H9 (cell line): Measurements from ENCODE around the gene IDUA. TPM values are rescaled to one million over a fixed set of nuclear protein-coding genes. Genes with fewer than 3 reads are reported as not detected.

ENCODE experiments used
- DNase-seq: peaks from one replicate; pipeline ENCODE4 v3.0.0-alpha.2; 2017
- H2AFZ ChIP-seq: one replicate; pipeline ENCODE4 v1.6.1; 2013; ENCODE audit warnings: mild to moderate bottlenecking, low read length, control low read depth, moderate library complexity
- H2AK5ac ChIP-seq: 2 replicates; pipeline ENCODE4 v1.6.1; 2013; ENCODE audit warnings: low read length, control low read depth, mixed read lengths; ENCODE audit not compliant: insufficient read length
- H2BK120ac ChIP-seq: one replicate; pipeline ENCODE4 v1.6.1; 2013; ENCODE audit warnings: low read depth, mild to moderate bottlenecking, low read length, control low read depth, inconsistent platforms; ENCODE audit not compliant: poor library complexity, severe bottlenecking
- H2BK12ac ChIP-seq: 2 replicates; pipeline ENCODE4 v1.6.1; 2013; ENCODE audit warnings: low read length, control low read depth, mixed read lengths, low read depth; ENCODE audit not compliant: insufficient read length
- H2BK15ac ChIP-seq: 2 replicates; pipeline ENCODE4 v1.6.1; 2013; ENCODE audit warnings: low read depth, low read length, control low read depth
- H2BK20ac ChIP-seq: one replicate; pipeline ENCODE4 v1.6.1; 2013; ENCODE audit warnings: low read depth, mild to moderate bottlenecking, low read length, control low read depth, inconsistent platforms; ENCODE audit not compliant: poor library complexity, severe bottlenecking
- H2BK5ac ChIP-seq: 2 replicates; pipeline ENCODE4 v1.6.1; 2013; ENCODE audit warnings: low read length, control low read depth, mixed read lengths; ENCODE audit not compliant: insufficient read length
- H3K14ac ChIP-seq: 2 replicates; pipeline ENCODE4 v1.6.1; 2013; ENCODE audit warnings: low read length, control low read depth; ENCODE audit not compliant: insufficient read depth
- H3K18ac ChIP-seq: 2 replicates; pipeline ENCODE4 v1.6.1; 2013; ENCODE audit warnings: low read depth, mild to moderate bottlenecking, mixed read lengths, low read length, control low read depth; ENCODE audit not compliant: insufficient read length
- H3K23ac ChIP-seq: 2 replicates; pipeline ENCODE4 v1.6.1; 2013; ENCODE audit warnings: low read length, control low read depth, mixed read lengths, low read depth; ENCODE audit not compliant: insufficient read length
- H3K23me2 ChIP-seq: 2 replicates; pipeline ENCODE4 v1.6.1; 2013; ENCODE audit warnings: low read depth, mild to moderate bottlenecking, mixed read lengths, low read length, control low read depth; ENCODE audit not compliant: insufficient read length, poor library complexity, severe bottlenecking
- H3K27ac ChIP-seq: 2 replicates; pipeline ENCODE4 v1.5.1; 2013; ENCODE audit warnings: low read length, control low read depth, mixed read lengths, low read depth; ENCODE audit not compliant: insufficient read length
- H3K27me3 ChIP-seq: 2 replicates; pipeline ENCODE4 v1.6.1; 2013; ENCODE audit warnings: low read length, control low read depth, inconsistent platforms; ENCODE audit not compliant: insufficient read depth
- H3K4ac ChIP-seq: 2 replicates; pipeline ENCODE4 v1.6.1; 2013; ENCODE audit warnings: low read depth, mild to moderate bottlenecking, control low read depth, inconsistent platforms, low read length, moderate library complexity
- H3K4me1 ChIP-seq: 2 replicates; pipeline ENCODE4 v1.6.1; 2013; ENCODE audit warnings: low read length, control low read depth, inconsistent platforms; ENCODE audit not compliant: insufficient read depth
- H3K4me2 ChIP-seq: 2 replicates; pipeline ENCODE4 v1.6.1; 2013; ENCODE audit warnings: low read length, control low read depth, mixed read lengths; ENCODE audit not compliant: insufficient read length, insufficient read depth
- H3K56ac ChIP-seq: 2 replicates; pipeline ENCODE4 v1.6.1; 2013; ENCODE audit warnings: low read depth, mild to moderate bottlenecking, mixed read lengths, low read length, control low read depth; ENCODE audit not compliant: insufficient read length
- H3K79me1 ChIP-seq: 2 replicates; pipeline ENCODE4 v1.6.1; 2013; ENCODE audit warnings: low read depth, mild to moderate bottlenecking, moderate library complexity, low read length, control low read depth, inconsistent platforms; ENCODE audit not compliant: insufficient read depth, poor library complexity, severe bottlenecking
- H3K79me2 ChIP-seq: 2 replicates; pipeline ENCODE4 v1.6.1; 2013; ENCODE audit warnings: low read length, control low read depth, inconsistent platforms; ENCODE audit not compliant: insufficient read depth
- H3K9ac ChIP-seq: 2 replicates; pipeline ENCODE4 v1.6.1; 2013; ENCODE audit warnings: low read length, control low read depth, mixed read lengths; ENCODE audit not compliant: insufficient read length; ENCODE audit errors: extremely low read depth
- H3K9me3 ChIP-seq: one replicate; pipeline ENCODE4 v1.6.1; 2013; ENCODE audit warnings: low read depth, low read length, inconsistent platforms; ENCODE audit not compliant: control insufficient read depth
- H3T11ph ChIP-seq: one replicate; pipeline ENCODE4 v1.6.1; 2013; ENCODE audit warnings: mild to moderate bottlenecking, low read length, control low read depth, inconsistent platforms
- H4K20me1 ChIP-seq: one replicate; pipeline ENCODE4 v1.6.1; 2013; ENCODE audit not compliant: control insufficient read depth, insufficient read length, insufficient read depth
- H4K5ac ChIP-seq: 2 replicates; pipeline ENCODE4 v1.6.1; 2013; ENCODE audit warnings: low read depth, mild to moderate bottlenecking, mixed read lengths, low read length, control low read depth; ENCODE audit not compliant: insufficient read length
- H4K8ac ChIP-seq: replicated peaks from 2 replicates; pipeline ENCODE4 v1.6.1; 2013; ENCODE audit warnings: low read length, control low read depth, mixed read lengths, low read depth; ENCODE audit not compliant: insufficient read length
- H4K91ac ChIP-seq: 2 replicates; pipeline ENCODE4 v1.6.1; 2013; ENCODE audit warnings: low read depth, mild to moderate bottlenecking, moderate library complexity, mixed read lengths, low read length, control low read depth; ENCODE audit not compliant: insufficient read length
- H3K27ac Mint-ChIP-seq, 3 experiments: 2 replicates in 2 of 3; 3 replicates in 1 of 3; pipeline ENCODE4 v1.8.0; 2020 to 2021; ENCODE audit warnings: mixed read lengths in 3 of 3, mild to moderate bottlenecking in 1 of 3, moderate library complexity in 1 of 3
- H3K27me3 Mint-ChIP-seq: 2 replicates; pipeline ENCODE4 v1.8.0; 2021; ENCODE audit warnings: low read depth, mild to moderate bottlenecking, moderate library complexity, mixed read lengths
- H3K36me3 Mint-ChIP-seq, 3 experiments: 2 replicates in 2 of 3; 3 replicates in 1 of 3; pipeline ENCODE4 v1.8.0; 2020 to 2021; ENCODE audit warnings: low read depth in 3 of 3, mixed read lengths in 3 of 3; ENCODE audit not compliant: insufficient read depth in 1 of 3
- H3K4me1 Mint-ChIP-seq, 2 experiments: 2 replicates each; pipeline ENCODE4 v1.8.0; 2020; ENCODE audit warnings: mixed read lengths in 2 of 2
- H3K4me3 Mint-ChIP-seq, 2 experiments: 2 replicates in 1 of 2; 3 replicates in 1 of 2; pipeline ENCODE4 v1.8.0; 2020 to 2021; ENCODE audit warnings: mild to moderate bottlenecking in 2 of 2, mixed read lengths in 2 of 2, moderate library complexity in 1 of 2
- H3K9me3 Mint-ChIP-seq, 2 experiments: 2 replicates in 1 of 2; 3 replicates in 1 of 2; pipeline ENCODE4 v1.8.0; 2020; ENCODE audit warnings: mild to moderate bottlenecking in 2 of 2, mixed read lengths in 2 of 2, moderate library complexity in 1 of 2
- WGBS: extraction: QIAGEN DNeasy Blood & Tissue Kit; methylation state at CpG from one replicate; pipeline ENCODE4 v1.1.7; 2013; ENCODE audit warnings: missing lambda C conversion rate, low lambda C conversion rate, mixed read lengths; ENCODE audit not compliant: insufficient read length; ENCODE audit errors: extremely low coverage; 5-methylcytosine and 5-hydroxymethylcytosine counted together
- total RNA-seq: library from RNA; stranded (reverse); gene quantifications from 2 replicates; pipeline ENCODE4 v1.2.1, GENCODE V29; 2021
- TF ChIP-seq, protein P1 (sequence below): fragments of 200-600 bp; sonication (generic); conservative IDR thresholded peaks from 3 replicates; pipeline ENCODE4 v1.8.0; 2021; ENCODE audit warnings: antibody characterized with exemption, mild to moderate bottlenecking

The IDUA gene
- total RNA-seq, 1 experiment from 2014 or later: 14.5 TPM

DNA sequence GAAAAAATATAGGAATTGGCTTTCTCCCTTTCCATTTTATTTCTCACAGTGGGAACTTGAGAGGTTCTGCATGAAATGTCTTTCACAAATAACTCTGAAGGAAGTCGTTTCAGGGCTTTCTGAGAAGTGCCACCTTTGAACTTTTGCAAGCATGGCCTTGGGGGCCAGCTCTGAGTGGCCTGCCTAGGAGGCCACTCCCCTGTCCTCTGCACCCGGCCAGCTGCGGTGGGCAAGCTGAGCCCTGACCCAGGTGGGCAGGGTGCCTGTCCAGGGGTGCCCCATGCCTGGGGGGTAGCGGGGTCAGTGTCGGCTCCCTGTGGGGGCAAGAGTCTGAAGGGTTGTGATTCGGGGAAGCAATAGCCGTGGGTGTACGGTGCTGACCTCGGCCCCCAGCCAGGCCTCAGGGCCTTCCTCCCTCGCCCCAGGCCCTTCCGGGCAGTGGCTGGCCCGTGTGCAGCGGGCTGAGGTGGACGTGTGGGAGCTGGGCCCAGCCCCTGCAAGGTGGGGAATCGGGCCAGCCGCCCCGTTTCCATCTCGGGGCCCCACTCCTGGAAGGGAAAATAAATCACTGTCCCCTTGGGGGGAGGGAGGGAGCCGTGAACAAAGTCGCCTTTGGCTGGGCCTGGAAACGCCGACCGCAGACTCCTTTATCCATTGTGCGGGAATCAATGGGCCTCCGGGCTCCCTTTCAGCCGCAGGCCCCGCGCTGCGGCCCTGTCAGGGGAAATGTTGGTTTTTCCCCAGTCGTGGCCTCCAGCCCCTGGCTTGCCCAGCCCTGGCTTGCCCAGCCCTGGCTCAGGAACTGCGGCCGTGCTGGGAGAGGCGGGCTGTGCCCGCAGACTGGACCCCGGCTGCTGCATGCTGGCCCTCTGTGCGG, 27.7 kb downstream of the IDUA start:
- no peak overlapping the region for H3K4me2 ChIP-seq

More for the DNA sequence above, 27.7 kb downstream of the IDUA start:
- Histone ChIP-seq H3K79me2 (no peaks in the 10 kb centered on the region), H3K27ac (no peak overlapping the region), H3K23ac (no peak overlapping the region), H4K91ac (no peak overlapping the region), H3K27me3 (peaks cover 7% of the 10 kb centered on the region; the same call in 1 of the 2 replicates), H2AFZ (no peak overlapping the region), H4K8ac (no peak overlapping the region), H2BK5ac (no peak overlapping the region), H3K79me1 (no peaks in the 10 kb centered on the region), H2BK20ac (no peak overlapping the region), H4K20me1 (no peaks in the 10 kb centered on the region), H3K14ac (no peak overlapping the region), H3K4ac (no peak overlapping the region), H3K9ac (no peak overlapping the region), H3K4me1 (no peaks in the 10 kb centered on the region; the same call in 1 of the 2 replicates), H4K5ac (no peak overlapping the region), H3K9me3 (no peaks in the 10 kb centered on the region), H3K23me2 (peaks cover 8% of the 10 kb centered on the region), H2BK12ac (no peak overlapping the region), H2BK15ac (no peak overlapping the region), H3T11ph (no peak overlapping the region), H3K18ac (no peak overlapping the region), H2AK5ac (no peak overlapping the region), H2BK120ac (no peak overlapping the region), H3K56ac (no peak overlapping the region)
- TF ChIP-seq, protein P1, sequence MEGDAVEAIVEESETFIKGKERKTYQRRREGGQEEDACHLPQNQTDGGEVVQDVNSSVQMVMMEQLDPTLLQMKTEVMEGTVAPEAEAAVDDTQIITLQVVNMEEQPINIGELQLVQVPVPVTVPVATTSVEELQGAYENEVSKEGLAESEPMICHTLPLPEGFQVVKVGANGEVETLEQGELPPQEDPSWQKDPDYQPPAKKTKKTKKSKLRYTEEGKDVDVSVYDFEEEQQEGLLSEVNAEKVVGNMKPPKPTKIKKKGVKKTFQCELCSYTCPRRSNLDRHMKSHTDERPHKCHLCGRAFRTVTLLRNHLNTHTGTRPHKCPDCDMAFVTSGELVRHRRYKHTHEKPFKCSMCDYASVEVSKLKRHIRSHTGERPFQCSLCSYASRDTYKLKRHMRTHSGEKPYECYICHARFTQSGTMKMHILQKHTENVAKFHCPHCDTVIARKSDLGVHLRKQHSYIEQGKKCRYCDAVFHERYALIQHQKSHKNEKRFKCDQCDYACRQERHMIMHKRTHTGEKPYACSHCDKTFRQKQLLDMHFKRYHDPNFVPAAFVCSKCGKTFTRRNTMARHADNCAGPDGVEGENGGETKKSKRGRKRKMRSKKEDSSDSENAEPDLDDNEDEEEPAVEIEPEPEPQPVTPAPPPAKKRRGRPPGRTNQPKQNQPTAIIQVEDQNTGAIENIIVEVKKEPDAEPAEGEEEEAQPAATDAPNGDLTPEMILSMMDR: no peak
- Mint-ChIP-seq H3K27ac (no peak overlapping the region), H3K4me1 (peaks cover 8 to 17% of the 10 kb centered on the region in 2 experiments), H3K4me3 (no peak overlapping the region), H3K36me3 (peaks cover 0 to 4% (median 0%) of the 10 kb centered on the region in 3 experiments; a peak in 2 of 7 replicates), H3K9me3 (no peaks in the 10 kb centered on the region), H3K27me3 (peaks cover 11% of the 10 kb centered on the region)
- DNase-seq: no peak
- whole genome bisulfite sequencing: no CpG with 5 or more reads among the region's 36 CpGs
